GM18498 (cell line): ENCODE data around the gene LRRC15.
A peak's percentile ranks its signal among the peaks of the same experiment; 100 is the strongest.

Experiments used
- ATAC-seq: cut with Tn5 transposase; IDR thresholded peaks from one replicate; pipeline ENCODE4 v1.9.1; 2021; ENCODE audit warnings: mild to moderate bottlenecking, moderate library complexity; ENCODE audit not compliant: unreplicated experiment

Gene LRRC15

GRCh38 chr3:194336601-194337355 lies 32.8 kb downstream of the LRRC15 start:
- no peak for ATAC-seq

DNA sequence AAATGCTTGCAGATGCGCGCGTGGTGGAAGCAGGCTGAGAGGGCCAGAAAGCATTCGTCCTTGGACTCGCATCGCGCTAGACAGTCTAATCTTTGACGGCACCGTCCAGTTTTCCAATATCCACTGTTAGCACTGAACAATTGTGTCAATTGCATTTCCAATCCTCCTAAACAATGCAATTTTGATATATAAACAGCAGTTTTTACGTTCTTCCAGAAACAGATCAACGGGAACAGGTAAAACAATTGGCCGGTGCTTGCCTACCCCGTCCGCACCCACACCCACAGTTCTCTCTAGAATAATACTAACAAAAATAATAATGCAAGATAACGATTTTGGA lies 35.6 kb downstream of the LRRC15 start:
- ATAC-seq = no peak

DNA sequence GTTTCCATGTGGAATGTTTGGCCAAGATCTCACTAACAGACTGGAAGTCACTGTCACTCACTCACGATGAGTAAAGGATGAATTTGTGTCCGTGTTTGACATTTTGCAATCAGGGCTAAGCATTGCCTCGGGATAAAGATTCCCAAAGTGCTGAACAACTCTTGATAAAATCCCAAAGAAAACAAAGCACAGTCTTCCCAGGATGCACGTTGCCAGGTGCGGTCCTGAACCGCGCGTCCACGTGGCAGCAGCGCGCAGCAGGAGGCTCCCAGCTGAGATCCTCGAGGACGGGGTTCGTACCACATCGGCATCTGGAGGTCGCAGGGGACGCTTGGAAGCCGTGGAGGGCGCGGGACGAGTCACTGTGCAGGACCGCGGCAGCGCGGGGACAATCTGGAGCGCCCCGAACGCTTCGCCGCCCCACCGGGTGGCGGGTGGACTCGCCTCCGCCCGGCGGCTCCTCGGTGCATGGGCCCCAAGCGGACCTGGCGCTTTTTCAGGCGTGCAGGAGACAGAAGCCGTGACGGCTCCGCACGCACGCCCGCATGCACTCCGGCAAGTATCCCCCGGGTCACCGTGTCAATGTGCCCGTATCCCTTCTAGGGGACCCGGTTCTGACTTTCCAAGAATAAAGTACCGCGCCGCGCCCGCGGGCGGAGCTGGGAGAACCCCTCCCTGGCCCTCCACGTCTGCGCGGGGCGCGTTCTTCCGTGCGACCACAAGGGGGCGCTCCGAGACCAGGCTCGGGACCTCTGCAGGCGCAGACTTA lies 36.1 kb downstream of the LRRC15 start:
- peak; percentile 88 for ATAC-seq

DNA sequence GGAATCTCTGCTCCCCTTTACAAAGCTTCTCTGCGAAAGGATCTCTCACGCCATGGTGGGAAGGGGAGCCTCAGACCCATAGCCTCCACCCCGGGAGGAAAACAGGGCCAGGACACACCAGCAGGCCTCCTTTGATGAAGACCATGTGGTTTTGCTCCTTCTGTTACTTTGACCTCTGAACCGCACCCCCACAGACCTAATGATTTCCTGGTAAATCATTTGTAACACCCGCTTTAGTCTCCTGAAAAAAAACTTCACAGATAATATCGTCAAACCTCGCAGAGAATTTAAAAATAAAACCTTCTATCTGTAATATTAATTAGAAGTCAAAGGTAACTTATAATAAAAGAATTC lies 36.7 kb downstream of the LRRC15 start:
- ATAC-seq = no peak

DNA sequence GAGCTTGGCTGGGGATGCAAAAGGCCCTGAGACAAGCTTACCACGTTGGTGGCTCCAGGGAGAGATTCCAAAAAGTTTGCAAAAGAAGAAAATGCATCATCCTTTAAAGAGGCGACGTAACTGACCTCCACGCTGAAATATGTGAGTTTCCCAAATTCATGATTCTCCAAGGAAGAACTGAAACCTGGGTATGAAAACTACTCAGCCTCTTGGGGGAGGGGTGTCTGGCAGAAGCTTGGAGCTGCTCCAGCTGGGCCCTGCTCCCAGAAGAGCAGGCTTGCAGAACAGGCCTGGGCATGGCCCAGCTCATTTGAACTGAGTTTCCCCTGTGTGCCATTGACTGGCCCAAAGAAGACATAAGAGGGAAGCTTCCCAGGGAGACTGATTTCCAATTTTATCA lies 39.0 kb downstream of the LRRC15 start:
- no peak for ATAC-seq

DNA sequence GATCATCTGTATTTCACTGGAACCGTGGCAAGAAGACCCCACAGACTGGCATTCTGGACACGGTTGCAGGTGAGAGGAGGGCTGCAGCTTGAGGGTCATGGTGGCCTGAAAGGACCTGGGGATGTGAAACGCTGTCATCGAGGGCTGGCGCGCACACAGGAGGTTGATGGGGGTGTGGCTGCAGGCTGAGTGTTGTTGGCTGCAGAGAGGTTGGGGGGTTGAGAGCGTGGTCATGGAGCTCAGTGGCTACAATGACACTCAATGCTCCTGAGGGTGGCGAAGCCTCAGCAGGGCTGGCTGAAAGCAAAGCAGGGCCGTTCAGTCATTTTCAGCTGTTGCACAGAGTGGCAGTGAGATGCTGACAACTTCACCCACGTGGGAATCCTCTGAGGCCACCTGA lies 39.4 kb downstream of the LRRC15 start:
- no peak for ATAC-seq

DNA sequence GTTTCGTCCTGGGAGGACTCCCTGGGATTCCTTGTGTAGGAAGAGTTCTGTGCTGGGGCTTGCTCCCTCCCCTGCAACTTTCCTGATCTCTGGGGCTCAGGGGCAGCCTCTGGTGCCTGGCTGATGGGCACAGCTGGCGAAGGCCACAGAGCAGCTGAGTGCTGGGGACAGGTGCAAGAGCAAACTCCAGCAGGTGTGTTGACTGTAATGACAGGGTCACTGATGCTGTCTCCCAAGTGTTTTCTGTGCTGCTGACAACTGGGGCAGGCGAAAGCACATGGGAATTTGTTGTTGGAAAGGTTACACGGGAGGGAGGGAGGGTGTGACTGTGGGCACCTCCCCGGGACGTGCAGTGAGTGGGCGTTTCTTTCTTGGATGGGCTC lies 40.0 kb downstream of the LRRC15 start:
- ATAC-seq = no peak

- ATAC-seq = no peak
These were observed 40.5 kb downstream of the LRRC15 start for GRCh38 chr3:194328942-194329582.

DNA sequence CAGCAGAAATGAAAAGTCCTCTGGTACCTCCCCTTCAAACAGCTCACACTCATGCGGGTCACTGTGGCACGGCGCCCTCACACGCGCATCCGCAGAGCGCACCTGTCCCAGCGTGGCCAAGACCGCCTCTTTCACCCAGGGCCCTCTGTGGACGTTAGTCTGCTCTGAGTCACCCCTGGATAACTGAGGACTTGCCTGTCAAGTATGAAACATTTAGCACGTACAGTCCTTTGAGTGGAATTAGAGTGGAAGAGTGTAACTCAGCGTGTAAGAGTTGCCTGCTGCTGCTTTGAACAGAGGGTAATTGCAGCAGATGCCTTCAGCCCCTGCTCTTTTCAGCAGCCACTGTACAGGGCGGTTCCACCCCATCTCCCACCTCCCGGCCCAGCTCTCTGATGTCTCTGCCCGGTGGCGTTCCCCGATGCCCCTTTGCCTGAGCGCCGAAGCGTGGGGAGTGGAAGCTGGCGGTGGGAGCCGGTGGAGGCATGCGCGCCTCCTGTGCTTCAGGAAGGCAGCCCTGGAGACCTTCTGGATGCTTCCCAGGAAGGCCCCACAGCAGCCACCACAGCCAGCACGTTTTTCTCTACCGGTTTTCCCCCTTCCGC lies 41.4 kb downstream of the LRRC15 start:
- ATAC-seq = no peak

DNA sequence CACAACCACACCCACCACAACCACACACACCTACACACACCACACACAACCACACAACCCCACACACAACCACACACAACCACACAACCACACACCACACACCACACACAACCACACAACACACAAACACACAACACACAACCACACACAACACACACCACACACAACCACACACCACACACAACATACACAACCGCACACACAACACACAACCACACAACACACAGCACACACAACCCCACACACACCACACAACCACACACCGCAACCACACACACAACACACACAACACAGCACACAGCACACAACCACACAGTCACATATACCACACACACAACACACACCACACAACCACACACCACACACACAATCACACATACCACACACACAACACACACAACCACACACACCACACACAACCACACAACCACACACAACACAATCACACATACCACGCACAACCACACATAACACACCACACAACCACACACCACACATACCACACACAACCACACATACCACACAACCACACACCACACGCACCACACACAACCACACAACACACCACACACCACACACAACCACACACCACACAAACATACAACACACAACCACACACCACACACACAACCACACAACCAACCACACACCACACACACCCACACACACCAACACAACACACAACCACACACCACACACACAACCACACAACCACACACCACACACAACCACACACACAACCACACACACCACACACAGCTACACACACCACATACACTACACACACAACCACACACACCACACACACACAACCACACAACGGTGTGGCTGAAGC lies 42.1 kb downstream of the LRRC15 start:
- no peak for ATAC-seq

GRCh38 chr3:194326968-194327217 lies 42.6 kb downstream of the LRRC15 start:
- ATAC-seq = no peak

DNA sequence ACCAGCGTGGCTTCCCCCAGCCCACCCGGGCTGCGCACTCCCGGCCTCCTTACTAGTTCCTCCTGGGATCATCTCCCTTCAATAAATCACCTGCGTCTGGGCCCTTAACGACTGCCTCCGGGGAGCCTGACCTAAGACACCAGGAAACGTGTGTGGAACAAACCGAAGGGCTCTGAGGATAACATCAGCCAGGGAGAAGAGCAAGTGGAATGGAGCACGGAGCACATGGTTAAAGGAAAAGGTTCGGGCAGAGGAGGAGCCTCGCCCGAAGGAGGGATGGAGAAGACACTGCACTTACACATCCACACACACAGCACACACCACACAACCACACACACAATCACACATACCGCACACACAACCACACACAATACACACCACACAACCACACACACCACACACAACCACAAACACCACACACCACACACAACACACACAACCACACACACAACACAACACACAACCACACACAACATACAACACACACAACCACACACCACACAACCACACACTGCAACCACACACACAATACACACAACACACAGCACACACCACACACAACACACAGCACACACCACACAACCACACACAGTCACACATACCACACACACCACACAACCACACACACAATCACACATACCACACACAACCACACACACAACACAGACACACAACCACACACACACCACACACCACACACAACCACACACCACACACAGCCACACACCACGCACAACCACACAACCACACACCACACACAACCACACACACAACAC lies 43.2 kb downstream of the LRRC15 start:
- no peak for ATAC-seq

DNA sequence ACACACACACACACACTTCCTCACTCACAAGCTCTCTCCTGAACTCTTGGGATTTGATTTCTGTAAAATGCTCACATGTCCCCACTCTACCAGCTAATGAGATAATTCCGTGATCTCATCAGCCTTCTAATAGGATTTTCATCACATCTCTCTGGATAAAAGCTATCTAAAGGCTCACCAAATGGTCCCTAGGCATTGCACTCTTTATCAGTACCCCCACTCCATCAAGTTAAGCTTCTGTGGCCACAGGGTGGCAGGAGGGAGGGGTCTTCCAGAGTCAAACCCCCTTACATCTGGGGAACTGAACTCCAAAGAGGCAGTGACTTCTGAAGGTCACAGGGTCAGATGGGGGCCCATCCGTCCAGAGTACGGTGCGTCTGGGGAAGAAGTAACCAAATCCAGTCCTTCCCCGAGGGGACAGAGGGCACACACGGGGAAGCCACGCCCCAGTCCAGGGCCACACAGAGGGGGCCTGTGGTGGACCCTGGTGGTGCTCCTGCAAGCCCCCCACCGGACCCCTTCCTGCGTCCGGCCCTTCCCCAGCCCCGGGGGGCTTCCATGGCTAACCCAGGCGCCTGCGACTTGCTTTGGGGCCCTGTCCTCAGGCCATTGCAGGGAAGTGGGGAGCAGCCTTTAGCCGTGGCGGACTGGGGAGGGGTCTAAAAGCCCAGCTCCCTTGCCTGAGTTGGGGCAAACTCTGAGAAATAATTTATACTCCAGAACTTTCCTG lies 44.0 kb downstream of the LRRC15 start:
- ATAC-seq = no peak

DNA sequence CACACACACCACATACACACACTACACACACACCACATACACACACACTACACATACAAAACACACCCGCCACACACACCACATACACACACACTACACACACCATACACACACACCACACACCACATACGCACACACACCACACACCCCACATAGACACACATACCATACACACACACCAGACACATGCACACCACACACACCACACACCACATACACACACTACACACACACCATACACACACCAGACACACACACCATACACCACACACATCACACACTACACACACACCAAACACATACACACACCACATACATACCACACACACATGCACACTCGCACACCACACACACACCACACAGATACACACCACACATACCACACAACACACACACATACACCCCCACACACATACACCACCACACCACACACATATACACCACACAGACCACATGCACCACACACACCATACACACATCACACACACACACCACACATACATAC lies 44.7 kb downstream of the LRRC15 start:
- ATAC-seq = no peak

DNA sequence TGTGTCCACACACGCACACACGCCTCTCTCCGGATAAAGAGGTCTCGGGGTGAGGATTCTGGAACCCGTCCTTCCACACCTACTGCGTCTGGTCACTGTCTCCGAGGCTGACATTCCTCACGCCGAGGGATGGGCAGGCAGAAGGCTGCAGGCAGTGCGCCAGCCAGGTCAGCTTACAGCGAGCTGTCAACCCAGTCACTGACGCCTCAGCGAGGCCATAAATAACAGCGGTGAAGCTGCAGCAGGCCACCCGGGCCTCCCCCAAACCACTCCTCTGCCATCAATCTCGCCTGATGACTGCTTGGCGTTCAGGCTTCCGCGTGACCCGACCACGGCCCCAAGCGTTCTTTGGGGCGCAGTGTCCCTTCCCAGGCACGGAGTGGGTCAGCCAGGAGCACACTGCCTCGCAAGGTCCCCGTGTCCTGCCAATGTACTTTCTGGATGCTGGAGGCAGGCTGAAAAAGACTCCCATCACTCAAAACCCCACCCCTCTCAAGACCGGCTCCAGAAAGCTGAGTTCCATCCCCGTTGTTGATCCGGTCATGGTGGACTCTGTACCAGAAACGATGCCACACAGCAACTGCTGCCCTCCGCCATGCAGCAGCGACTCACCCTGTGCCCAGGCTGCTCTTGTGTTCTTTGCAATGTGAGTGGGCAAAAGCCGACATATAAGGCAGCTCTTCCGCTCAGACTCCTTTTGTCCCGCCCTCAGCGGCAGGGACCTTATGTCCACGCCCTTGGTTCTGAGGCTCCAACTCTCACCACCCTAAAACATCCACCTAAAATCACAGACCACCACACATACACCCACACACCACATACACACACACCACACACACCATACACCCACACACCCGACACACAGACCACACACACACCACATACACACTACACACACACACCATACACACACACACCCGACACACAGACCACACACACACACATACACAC lies 45.5 kb downstream of the LRRC15 start:
- peak; percentile 48 for ATAC-seq

DNA sequence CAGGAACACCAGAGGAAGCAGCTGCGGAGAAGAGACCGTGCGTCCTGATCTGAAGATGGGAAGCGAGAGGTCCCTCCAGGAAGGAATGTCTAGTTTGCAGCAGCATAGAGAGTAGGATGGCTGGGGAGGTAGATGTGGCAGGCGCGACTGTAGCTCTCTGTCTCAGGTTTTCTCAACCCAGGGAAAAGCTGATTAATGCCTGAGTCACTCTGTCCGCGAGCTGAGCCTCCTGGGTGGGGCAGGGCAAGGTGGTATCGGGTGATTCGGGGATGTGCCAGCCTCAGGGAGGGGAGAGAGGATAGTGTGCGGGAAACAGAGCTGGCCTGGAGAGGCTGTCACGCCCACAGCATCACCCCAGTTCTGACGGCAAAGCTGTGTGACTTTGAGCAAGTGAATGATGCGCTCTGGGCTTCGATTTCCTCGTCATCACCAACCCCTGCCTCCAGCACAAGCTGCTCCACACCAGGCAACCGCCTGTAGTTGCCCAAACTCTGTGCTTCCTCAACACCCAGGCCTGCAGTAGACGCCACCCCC lies 46.8 kb downstream of the LRRC15 start:
- no peak for ATAC-seq

- no peak for ATAC-seq
These were observed 47.6 kb downstream of the LRRC15 start for GRCh38 chr3:194321693-194322640.
